Parathyroid adenoma (tissue), 2 donors: ENCODE data around the gene CNTN2.

ENCODE experiments used
- H2AFZ ChIP-seq: fragments of 300-600 bp; sonication (generic); one replicate; pipeline ENCODE4 v1.7.0; 2017; ENCODE audit warnings: antibody characterized with exemption, mild to moderate bottlenecking
- H3K27ac ChIP-seq: fragments of 300-600 bp; sonication (generic); one replicate; pipeline ENCODE4 v1.7.0; 2017
- H3K27me3 ChIP-seq: fragments of 300-600 bp; sonication (generic); one replicate; pipeline ENCODE4 v1.7.0; 2017; ENCODE audit warnings: low read length; ENCODE audit not compliant: control insufficient read depth, insufficient read depth
- H3K36me3 ChIP-seq: fragments of 300-600 bp; sonication (generic); one replicate; pipeline ENCODE4 v1.7.0; 2017; ENCODE audit warnings: low read length; ENCODE audit not compliant: control insufficient read depth, insufficient read depth
- H3K4me1 ChIP-seq: fragments of 300-600 bp; sonication (generic); one replicate; pipeline ENCODE4 v1.7.0; 2017; ENCODE audit warnings: control low read depth
- H3K4me2 ChIP-seq: fragments of 300-600 bp; sonication (generic); one replicate; pipeline ENCODE4 v1.7.0; 2017; ENCODE audit warnings: low read length
- H3K4me3 ChIP-seq: fragments of 300-600 bp; sonication (generic); one replicate; pipeline ENCODE4 v1.7.0; 2017; ENCODE audit warnings: low read depth, low read length
- H3K79me2 ChIP-seq: fragments of 300-600 bp; sonication (generic); one replicate; pipeline ENCODE4 v1.7.0; 2017; ENCODE audit warnings: control low read depth
- H3K9ac ChIP-seq: fragments of 300-600 bp; sonication (generic); one replicate; pipeline ENCODE4 v1.7.0; 2017; ENCODE audit warnings: mild to moderate bottlenecking
- H3K9me3 ChIP-seq: fragments of 300-600 bp; sonication (generic); one replicate; pipeline ENCODE4 v1.7.0; 2017; ENCODE audit warnings: low read length; ENCODE audit not compliant: control insufficient read depth
- CTCF ChIP-seq: fragments of 300-600 bp; sonication (generic); IDR thresholded peaks from one replicate; pipeline ENCODE4 v1.7.0; 2017; ENCODE audit warnings: antibody characterized with exemption, mild to moderate bottlenecking
- donor health status: primary hyperparathyroidism.

Gene CNTN2

GRCh38 chr1:205108464-205108863, 65.5 kb downstream of the CNTN2 start:
- Histone ChIP-seq H3K9ac (no peak overlapping the region), H3K4me3 (no peak overlapping the region)

DNA sequence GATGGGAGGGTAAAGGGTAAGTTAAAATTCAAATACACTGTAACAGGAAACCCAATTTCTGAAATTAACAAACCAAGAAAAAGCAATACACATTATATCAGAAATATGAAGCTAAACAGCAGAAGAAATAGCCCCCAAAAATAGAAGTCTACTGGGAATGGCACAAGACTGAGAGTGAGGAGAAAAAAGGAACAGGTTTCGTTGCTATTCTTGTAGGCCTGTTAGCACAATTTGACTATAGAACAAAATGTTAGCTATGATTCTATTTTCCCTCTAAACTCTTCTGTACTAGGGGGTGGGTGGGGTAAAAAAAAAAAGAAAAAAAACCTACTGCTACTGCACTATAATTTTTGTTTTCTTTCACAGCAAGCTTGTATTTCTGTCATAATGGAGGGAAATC, 66.3 kb downstream of the CNTN2 start:
- H3K79me2 ChIP-seq, result no peaks in the 10 kb centered on the region
- H2AFZ ChIP-seq, result no peak overlapping the region
- no peaks in the 10 kb centered on the region for H3K27me3 ChIP-seq
- H3K36me3 ChIP-seq, result no peaks in the 10 kb centered on the region
- no peaks in the 10 kb centered on the region for H3K9me3 ChIP-seq
- H3K4me1 ChIP-seq, result no peaks in the 10 kb centered on the region
- H3K9ac ChIP-seq, result no peak overlapping the region
- no peak overlapping the region for H3K4me3 ChIP-seq
- H3K4me2 ChIP-seq, result no peak overlapping the region
- no peak overlapping the region for H3K27ac ChIP-seq
- TF ChIP-seq CTCF, result no peak

More at GRCh38 chr1:205108464-205108863, 65.5 kb downstream of the CNTN2 start:
- no peaks in the 10 kb centered on the region for H3K4me1 ChIP-seq
- no peak overlapping the region for H3K27ac ChIP-seq
- H3K36me3 ChIP-seq, result no peaks in the 10 kb centered on the region
- no peak for TF ChIP-seq CTCF
- H3K4me2 ChIP-seq, result no peak overlapping the region
- no peaks in the 10 kb centered on the region for H3K27me3 ChIP-seq
- H2AFZ ChIP-seq, result no peak overlapping the region
- no peaks in the 10 kb centered on the region for H3K79me2 ChIP-seq
- H3K9me3 ChIP-seq, result no peaks in the 10 kb centered on the region

- Histone ChIP-seq H3K36me3 (no peaks in the 10 kb centered on the region), H3K9me3 (no peaks in the 10 kb centered on the region)
Observed at GRCh38 chr1:205109711-205110110, 66.7 kb downstream of the CNTN2 start.

DNA sequence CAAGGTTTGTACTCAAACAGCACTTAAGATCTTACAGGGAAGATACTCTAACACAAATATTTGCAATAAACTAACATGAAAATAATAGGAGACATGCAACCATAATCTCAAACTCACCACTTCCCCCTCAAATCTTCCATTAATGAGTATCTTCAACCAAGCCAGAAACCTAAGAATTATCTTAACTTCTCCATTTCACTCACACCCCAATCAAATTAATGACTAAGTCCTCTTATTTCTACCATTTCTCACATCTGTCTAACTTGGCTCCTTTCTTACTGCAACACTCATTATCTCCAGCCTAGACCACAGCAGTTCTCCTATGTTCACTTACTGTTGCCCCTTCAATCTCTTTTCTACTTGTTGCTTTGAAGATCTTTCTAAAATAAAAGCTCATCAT, 68.3 kb downstream of the CNTN2 start:
- no peak for TF ChIP-seq CTCF
- H3K79me2 ChIP-seq, result no peaks in the 10 kb centered on the region
- H2AFZ ChIP-seq, result no peak overlapping the region
- no peaks in the 10 kb centered on the region for H3K9me3 ChIP-seq
- no peaks in the 10 kb centered on the region for H3K27me3 ChIP-seq
- H3K4me3 ChIP-seq, result no peak overlapping the region
- no peak overlapping the region for H3K27ac ChIP-seq
- H3K9ac ChIP-seq, result no peak overlapping the region
- H3K4me2 ChIP-seq, result no peak overlapping the region
- no peaks in the 10 kb centered on the region for H3K36me3 ChIP-seq
- no peaks in the 10 kb centered on the region for H3K4me1 ChIP-seq

More at GRCh38 chr1:205109711-205110110, 66.7 kb downstream of the CNTN2 start:
- Histone ChIP-seq H3K4me3 (no peak overlapping the region), H3K4me1 (no peaks in the 10 kb centered on the region), H3K9ac (no peak overlapping the region), H3K27me3 (no peaks in the 10 kb centered on the region), H3K27ac (no peak overlapping the region), H3K4me2 (no peak overlapping the region), H2AFZ (no peak overlapping the region), H3K79me2 (no peaks in the 10 kb centered on the region)
- TF ChIP-seq CTCF, result no peak

GRCh38 chr1:205118752-205119151, 75.7 kb downstream of the CNTN2 start:
- H3K4me2 ChIP-seq, result no peak overlapping the region
- no peak for TF ChIP-seq CTCF
- H3K27me3 ChIP-seq, result no peaks in the 10 kb centered on the region
- H3K4me1 ChIP-seq, result no peaks in the 10 kb centered on the region
- no peak overlapping the region for H3K4me3 ChIP-seq
- H3K79me2 ChIP-seq, result peaks cover 19% of the 10 kb centered on the region
- H2AFZ ChIP-seq, result no peak overlapping the region
- no peaks in the 10 kb centered on the region for H3K9me3 ChIP-seq
- H3K9ac ChIP-seq, result no peak overlapping the region
- no peak overlapping the region for H3K27ac ChIP-seq
- H3K36me3 ChIP-seq, result no peaks in the 10 kb centered on the region
